Measurements from ENCODE around the gene ACTG2.
"Not testable (repeated sequence)": the region's sequence is repeated elsewhere in the genome, so short reads cannot be mapped to it uniquely, and the experiment has no call there.

ACTG2 gene

DNA sequence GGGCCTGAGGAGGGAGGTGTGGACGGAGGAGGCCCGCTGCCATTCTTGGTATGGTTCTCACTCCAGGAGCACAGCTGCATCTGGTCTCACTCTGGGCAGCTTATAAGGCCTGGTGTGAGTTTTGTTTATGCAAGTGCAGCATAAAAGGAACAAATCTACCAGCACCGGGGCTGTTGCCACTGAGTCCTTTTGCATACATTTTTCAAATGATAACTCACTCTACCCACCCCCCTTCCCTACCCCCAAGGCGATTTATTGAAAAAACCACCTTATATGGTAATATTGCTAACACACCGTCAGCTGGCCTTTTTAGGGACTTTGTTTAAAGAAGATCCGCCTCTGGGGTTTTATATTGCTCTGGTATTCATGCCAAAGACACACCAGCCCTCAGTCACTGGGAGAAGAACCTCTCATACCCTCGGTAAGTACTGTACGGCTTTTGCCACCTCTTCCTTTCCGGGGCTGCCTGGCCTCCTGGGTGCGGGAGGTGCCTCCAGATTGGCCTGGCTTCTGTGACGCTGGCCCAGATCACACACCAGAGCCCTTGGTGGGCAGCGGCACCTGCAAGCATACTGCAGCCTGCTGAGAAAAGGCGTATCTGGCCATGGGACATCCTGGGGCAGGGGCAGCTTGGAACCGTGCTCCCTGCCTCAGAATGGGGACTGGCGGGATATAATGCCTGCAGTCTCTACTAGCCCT is at the start of gene ACTG2:
ACTG2 (plus strand) TSS at position 378 of the 699 bp plus-strand sequence. CDS start 8,304 bp downstream, outside the sequence.
- no peak for DNase-seq

DNA sequence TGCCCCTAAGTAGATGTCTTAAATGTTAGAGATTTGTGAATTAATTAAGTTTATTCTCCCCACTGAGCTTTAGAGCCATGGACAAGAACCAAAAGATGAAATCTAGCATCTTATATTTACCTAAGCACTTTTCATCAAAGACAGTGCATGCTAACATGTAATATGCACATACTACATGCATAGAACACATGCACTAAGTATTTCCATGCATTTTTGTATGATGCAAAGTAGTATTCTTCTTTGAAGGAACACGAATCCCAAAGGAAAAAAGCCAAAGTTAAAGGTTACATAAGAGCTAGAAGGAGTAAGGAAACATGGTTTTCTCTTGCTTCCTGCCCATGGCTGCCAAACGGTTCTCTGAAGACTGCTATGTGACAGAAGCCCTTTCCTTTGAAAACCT is 48.7 kb upstream of the ACTG2 start:
- no peak for DNase-seq

DNA sequence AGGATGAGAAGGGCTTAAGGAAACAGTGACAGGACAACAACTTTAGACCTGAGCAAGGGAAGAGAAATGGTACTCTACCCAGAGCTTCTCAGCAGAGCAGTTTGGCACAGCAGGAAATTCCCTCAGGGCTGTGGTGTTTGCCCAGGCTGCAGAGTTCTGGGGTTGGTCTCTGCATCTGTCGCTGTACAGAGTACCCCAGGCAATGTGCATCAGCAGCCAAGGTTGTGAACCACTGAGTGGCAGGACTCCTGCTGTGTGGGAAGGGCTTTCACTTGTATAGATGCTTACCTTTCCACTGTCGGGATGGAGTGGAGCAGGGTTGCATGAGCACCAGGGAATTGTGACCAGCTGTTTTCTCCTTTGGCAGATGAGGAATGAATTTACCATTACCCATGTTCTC is 42.8 kb upstream of the ACTG2 start:
- no peak for DNase-seq

DNA sequence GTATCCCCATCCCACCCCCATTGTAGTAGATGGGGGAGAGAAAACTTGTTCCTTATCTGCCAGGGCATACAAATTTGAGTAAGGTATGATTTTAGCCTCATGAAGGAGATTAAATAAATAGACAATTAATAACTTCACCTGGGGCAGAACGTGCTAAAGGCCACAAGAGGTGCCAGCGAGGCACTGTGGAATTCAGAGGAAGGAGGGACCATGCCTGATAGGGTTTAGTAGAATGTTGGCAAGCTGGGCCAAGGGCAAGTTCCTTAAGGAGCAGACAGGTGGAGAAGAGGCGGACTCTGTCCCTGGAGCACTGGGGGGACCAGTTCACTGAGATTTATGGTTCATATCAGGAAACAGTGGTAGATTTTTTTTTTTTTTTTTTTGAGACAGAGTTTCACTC is 41.5 kb upstream of the ACTG2 start:
- DNase-seq, result no peak

DNA sequence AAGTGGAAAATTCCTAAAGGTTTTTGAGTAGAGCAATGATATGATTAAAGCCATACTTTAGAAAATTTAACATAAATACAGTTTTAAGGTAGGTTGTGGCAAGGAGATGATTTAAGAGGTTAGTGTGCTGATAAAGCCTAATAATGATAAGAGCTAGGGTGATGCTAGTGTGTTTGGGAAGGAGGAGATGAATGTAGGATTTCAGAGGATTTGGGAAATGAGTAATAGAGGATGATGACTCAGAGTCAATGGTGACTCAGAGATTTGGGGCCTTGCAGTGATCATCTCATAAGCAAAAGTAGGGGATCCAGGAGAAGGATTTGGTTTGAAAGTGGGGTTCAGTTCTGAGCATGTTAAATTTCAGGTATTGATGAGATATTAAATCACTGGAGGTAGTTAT is 40.8 kb upstream of the ACTG2 start:
- no peak for DNase-seq

DNA sequence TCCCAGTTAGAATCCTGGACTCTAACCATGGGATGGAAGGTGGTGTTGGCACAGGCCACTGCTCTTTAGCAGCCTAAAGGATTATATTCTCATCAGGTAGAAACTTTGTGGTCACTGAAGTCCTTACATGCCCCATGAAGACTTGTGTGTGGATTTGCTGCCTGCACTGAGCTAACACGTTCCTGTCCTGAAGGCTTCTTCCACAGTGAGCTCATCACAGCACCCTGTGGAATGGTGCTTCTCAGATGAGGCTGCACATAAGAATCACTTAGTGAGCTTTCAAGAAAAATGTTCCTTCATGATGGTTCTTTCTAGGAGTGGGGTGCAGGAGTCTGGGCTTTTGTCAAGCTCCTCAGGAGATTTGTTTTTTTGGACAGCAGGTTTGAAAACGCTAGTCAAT is 37.3 kb upstream of the ACTG2 start:
- no peak for DNase-seq

DNA sequence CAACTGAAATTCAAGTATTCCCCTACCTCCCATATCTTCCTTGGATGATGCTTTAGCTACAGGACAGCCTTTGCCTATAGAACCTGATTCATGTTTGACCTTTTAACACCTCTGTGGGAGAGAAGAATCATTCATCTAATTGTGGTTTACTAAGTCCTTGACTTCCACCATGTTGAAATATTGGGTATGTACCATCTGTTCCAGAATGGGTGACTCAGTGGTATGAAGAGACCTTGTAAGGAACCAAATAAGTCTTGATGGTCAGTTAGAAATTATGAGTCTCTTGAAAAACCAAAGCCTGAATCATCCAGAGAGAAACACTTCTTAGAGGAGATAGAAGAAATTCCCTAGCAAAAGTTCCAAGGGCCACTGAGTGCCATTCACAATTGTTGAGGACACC is 36.6 kb upstream of the ACTG2 start:
- no peak for DNase-seq

DNA sequence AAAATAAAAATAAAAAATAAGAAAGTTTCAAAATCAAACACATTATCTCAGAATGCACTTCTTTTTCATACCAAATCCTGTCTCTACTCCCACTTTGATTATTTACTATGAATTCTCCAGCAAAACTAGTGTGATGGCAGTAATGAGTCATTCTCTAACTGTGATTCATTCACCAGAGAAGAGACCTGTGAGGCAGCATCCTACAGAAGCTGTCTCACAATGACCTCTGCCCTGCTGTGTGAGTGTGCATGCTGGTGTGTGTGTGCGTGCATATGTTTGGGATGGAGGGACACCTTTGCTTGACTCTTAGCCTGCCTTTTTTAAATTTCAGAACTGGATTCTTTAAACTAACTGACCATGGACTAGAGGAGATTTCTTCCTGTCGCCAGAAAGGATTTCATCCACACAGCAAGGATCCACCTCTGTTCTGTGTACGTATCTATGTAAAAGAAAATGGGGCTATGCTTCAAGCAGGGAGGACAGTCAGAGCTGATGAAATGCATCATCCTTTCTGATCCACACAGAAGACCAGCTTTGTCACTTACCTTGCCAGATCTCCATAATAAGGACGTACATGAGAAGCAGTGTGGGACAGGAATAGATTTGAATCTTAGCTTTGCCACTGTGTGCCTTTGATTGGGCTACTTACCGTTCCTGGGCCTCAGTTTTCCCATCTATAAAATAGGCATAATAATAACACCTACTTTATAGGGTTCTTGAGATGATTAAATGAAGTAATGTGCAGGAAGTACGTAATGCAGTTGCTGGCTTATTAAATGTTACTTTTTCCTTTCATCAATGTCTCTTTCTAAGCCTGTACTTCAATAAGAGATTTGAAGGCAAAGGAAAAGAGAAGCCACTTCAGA is 32.9 kb upstream of the ACTG2 start:
- no peak for DNase-seq

DNA sequence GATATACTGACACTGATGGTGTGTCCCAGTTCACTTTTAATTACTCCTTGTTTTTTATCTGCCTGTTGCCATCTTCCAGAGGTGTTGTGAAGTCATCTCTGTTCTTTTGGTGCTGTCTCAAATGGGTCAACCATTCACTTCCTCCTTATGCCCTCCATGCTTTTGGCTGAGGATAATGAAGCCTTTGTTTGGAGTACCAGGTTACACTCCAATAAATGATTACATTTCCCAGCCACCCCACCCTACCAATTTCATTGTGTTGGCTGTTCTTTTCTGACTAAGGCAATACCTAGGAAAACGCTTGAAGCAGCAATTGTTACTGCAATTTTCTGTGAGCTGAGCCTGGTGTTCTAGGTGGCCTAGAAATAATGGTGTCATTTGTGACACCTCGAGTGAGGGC is 29.8 kb upstream of the ACTG2 start:
- no peak for DNase-seq

DNA sequence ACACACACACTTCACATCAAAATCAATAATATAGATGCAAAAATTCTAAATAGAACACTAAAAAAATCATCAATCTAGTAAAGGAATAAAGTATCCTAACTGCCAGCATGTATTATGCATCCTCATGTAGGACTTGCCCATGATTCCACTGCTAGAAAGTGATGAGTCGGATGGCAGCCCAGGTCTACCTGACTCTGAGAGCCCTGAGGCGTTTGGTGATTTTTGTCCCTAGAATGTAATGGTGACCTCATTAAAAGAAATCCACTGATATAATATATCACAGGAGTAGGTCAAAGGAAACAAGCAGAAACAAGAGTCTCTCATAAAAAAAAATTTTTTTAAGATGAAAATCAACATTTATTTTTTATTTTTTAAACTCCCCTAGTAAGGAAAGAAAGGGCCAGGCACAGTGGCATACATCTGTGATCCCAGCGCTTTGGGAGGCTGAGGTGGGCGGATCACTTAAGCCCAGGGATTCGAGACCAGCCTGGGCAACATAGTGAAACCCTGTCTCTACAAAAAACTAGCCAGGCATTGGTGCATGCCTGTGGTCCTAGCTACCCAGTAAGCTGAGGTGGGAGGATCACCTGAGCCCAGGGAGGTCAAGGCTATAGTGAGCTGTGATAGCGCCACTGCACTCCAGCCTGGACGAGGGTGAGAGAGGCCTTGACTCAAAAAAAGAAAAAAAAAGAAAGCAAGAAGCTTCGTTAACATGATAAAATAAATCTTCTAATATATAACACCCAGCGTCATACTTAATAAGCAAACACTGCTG is 24.4 kb upstream of the ACTG2 start:
- no peak for DNase-seq

DNA sequence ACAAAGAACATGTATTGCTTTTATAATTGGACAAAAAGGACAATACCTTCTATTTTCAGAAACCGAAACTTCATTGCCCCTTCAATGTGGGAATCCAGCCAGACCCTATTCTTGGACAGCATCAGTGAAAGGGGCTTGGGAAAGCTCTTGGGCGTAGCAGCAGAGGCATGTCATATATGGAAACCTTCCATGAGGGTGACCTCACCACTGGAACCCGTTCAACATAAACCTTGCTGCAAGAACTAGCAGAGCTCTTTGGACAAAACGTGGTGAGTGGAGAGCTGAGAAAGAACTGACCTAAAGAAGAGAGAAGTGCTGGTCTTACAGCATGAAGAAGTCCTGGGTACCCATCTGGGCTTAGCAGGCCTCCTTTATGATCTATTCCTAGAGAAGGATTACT is 22.7 kb upstream of the ACTG2 start:
- peak; percentile 85 for DNase-seq

DNA sequence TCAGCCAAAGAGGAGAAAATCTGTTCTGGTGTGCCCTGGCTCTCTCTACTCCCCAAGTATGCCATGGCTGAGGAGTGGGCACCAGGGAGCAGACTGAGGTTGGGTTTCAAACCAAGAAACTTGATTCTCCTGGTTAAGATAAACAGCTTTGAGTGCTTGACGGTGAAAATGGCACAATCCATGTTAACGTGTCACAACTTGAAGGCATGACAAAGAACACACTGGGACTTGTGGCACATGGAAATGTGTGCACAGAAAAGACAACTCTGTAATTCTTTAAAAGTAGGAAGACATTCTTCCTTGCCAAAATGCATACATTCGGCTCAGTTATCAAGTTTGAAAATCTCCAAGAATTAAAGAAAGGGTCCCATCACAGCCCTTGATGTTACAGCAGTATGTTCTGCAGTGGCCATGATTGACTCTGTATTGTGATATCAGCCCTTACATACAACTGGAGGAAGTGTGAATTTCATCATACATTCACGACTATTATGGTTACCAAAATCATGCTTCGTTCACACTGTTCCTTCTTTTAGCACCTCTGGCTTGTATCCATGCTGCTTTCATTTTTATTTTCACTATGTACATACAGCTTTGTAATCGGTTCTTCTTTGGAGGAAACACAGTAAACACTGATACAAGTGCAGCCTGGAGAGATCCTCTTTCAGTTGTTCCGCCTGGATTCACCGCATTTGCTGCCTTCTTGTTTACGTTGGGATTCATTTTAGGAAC is 15.6 kb upstream of the ACTG2 start:
- no peak for DNase-seq

DNA sequence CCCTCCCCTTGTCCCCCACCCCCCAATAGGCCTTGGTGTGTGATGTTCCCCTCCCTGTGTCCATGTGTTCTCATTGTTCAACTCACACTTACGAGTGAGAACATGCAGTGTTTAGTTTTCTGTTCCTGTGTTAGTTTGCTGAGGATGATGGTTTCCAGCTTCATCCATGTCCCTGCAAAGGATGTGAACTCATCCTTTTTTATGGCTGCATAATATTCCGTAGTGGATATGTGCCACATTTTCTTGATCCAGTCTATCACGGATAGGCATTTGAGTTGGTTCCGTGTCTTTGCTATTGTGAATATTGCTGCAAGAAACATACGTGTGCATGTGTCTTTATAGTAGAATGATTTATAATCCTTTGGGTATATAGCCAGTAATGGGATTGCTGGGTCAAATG is 14.8 kb upstream of the ACTG2 start:
- not testable (repeated sequence) for DNase-seq

DNA sequence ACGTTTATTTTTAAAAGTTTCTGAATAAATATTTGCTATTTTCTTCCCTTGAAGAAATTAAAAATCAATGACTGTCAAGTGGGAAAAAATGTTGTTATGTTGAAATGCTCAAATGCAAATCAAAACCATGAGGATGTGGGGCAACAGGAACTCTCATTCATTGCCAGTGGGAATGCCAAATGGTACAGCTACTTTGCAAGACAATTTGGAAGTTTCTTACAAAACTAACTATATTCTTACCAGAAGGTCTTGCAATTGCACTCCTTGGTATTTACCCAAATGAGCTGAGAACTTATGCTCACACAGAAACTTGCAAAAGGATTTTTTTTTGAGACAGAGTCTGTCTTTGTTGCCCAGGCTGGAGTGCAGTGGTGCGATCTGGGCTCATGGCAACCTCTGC is 7.4 kb upstream of the ACTG2 start:
- no peak for DNase-seq

DNA sequence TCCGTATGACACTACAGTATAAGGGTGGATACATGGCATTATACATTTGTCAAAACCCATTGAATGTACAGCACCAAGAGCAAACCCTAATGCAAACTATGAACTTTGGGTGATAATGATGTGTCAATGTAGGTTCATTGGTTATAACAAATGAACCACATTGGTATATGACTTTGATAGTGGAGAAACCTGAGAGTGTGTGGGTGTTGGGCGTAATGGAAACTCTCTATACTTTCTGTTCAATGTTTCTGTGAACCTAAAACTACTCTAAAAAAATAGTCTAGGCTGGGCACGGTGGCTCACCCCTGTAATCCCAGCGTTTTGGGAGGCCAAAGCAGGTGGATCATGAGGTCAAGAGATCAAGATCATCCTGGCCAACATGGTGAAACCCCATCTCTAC is 6.5 kb upstream of the ACTG2 start:
- no peak for DNase-seq

DNA sequence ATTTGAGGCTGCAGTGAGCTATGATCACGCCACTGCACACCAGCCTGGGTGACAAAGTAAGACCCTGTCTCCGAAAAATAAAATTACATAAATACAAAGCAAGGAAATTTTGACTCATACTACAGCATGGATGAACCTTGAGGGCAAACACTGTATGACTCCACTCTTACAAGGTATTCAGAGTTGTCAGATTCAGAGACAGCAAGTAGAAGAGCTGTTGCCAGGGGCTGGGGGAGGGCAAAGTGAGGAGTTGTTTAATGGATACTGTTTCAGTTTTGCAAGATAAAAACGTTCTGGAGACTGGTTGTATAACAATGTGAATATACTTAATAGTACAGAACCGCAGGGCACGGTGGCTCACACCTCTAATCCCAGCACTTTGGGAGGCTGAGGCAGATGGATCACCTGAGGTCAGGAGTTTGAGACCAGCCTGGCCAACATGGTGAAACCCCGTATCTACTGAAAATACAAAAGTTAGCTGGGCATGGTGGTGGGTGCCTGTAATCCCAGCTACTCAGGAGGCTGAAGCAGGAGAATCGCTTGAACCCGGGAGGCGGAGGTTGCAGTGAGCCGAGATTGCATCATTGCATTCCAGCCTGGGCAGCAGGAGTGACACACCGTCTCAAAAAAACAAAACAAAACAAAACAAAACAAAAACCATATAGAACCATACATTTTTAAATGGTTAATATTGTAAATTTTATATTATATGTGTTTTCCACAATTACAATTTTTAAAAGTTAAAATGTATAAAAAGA is 5.0 kb upstream of the ACTG2 start:
- DNase-seq, result not testable (repeated sequence)

DNA sequence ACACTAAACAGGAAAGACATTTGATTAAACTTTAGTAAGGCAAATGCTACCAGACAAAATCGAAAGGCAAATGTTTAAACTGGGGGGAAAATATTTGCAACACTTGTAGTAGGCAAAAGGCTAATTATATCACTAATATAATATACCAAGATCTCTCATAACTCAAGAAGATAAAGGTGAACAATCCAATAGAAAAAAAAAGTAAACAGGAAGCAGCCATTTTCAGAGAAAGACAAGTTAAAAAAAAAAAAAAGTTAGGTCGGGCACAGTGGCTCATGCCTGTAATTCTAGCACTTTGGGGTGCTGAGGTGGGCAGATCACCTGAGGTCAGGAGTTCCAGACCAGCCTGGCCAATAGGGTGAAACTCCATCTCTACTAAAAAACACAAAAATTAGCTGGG is 4.4 kb upstream of the ACTG2 start:
- DNase-seq, result no peak

DNA sequence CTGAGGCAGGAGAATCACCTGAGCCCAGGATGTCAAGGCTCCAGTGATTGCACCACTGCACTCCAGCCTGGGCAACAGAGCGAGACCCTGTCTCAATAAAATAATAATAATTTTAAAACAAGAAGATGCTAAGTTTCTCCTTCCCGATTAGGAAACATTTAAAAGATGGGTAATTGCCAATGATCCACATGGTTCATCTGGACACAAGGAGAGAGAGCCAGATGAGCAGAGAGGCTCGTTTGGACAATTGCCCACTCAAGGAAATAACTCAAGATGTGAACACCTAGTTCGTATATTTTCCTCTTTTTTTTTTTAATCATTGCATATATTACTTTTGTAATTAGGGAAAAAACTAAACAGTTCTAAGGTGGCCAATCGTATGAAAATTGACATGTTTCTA is 3.6 kb upstream of the ACTG2 start:
- no peak for DNase-seq

DNA sequence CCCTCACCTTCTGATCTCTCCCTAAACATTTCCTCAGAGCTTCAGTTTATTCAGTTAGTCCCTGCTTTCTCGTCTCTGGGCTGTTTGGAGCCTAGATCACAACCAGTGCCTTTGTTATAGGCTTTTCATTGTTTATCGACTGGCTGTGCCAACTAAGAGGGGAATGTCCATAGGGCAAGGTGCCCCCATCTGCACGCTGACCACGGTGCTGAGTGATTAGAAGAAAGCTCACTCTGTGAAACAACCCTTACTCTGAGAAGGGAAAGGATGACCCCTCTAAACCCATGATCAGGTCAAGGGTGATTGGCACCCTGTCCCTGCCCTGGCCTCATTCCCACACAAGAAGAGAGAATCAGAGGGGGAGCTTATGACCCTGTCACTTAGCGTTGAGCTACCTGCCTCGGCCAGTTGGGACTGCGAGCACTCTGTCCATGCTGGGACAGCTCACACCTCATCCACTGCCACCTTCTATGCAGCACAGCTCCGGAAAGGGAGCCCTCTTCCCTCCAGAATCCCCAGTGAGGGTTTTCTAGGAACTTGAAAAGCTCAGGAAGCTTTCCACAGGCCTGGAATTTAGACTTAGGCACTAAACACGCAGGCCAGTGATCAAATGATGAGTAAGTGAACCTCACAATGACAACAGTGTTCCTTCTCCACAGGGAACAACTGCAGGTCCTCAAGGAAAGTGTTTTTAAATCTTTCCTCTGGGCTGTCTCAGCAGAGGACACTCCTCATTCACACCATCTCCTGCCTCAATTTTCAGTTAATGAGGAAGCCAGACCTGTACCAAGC is 2.3 kb upstream of the ACTG2 start:
- DNase-seq, result no peak

DNA sequence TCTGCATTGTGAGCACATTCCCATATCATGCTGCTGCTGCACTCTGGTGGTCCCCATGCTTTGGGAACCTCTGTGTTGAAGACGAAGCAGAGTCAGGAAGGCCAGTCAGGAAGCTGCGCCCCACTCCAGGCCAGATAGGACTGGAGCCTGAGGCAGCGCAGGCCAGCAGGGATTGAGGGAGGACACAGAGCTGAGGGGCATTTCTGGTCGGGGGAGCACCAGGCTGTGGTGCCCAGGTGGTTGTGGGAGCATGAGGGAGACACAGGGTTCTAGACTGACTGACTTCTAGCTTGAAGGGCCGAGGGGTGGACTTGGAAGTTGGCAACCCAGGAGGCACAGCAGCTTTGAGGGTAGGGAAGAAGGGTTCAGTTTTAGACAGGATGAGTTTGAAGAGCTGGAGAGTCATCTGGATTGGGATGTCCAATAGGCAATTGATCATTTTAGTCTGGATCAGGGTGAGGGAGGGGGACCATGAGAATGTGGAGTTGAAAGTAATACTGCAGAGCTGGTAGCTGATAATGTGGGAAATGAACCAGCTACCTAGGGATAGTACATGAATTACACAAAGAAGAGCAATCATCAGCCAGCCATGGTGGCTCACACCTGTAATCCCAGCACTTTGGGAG is 1.4 kb upstream of the ACTG2 start:
- DNase-seq, result no peak

All from left hindlimb (tissue), 1 donor.